Tibial artery (tissue), 4 donors: ENCODE measurements around the gene CADM2.

Experiments used
- DNase-seq, 2 donors: peaks; one replicate each; pipeline ENCODE4 v3.0.0-alpha.2; 2019
- H3K27ac ChIP-seq, 2 donors: fragments of 200-600 bp; sonication (generic) in 1 of 2; 1 replicate in 1 of 2; 2 replicates in 1 of 2; pipeline ENCODE4 v1.5.1; 2018 to 2019; ENCODE audit warnings: mild to moderate bottlenecking in 1 of 2
- H3K27me3 ChIP-seq, 2 donors: fragments of 200-600 bp; sonication (generic) in 1 of 2; one replicate each; pipeline versions ENCODE4 v1.5.1 to v1.6.0; 2016 to 2019
- H3K36me3 ChIP-seq, 3 donors: fragments of 200-600 bp; sonication (generic) in 2 of 3; one replicate each; pipeline ENCODE4 v1.5.1; 2016 to 2019; ENCODE audit warnings: mild to moderate bottlenecking in 2 of 3
- H3K4me1 ChIP-seq, 4 donors: fragments of 200-600 bp; sonication (generic) in 2 of 4; 1 replicate in 3 of 4; 2 replicates in 1 of 4; pipeline ENCODE4 v1.5.1; 2016 to 2019
- H3K4me3 ChIP-seq, 2 donors: fragments of 200-600 bp; sonication (generic) in 1 of 2; 1 replicate in 1 of 2; 2 replicates in 1 of 2; pipeline ENCODE4 v1.5.1; 2018 to 2019; ENCODE audit warnings: mild to moderate bottlenecking in 2 of 2
- H3K9me3 ChIP-seq, 3 donors: fragments of 200-600 bp; sonication (generic) in 1 of 3; one replicate each; pipeline ENCODE4 v1.5.1; 2016 to 2019
- intact Hi-C: fragments of 100-400 bp; cut with DNase I; formaldehyde crosslinking; loops from one replicate; pipeline ENCODE4 v1.15.0; 2023; ENCODE audit warnings: low total_unique reads
- TF ChIP-seq, protein P1 (sequence below), 2 experiments: fragments of 200-600 bp in 1 of 2; fragments of 450-650 bp in 1 of 2; IDR thresholded peaks; one replicate each; pipeline ENCODE4 v1.5.1; 2017 to 2019; ENCODE audit warnings: antibody characterized with exemption in 2 of 2, mild to moderate bottlenecking in 1 of 2, moderate library complexity in 1 of 2

Gene CADM2

GRCh38 chr3:85572978-85573377, 614.2 kb downstream of the CADM2 start:
- H3K9me3 ChIP-seq: no peaks in the 10 kb centered on the region
- H3K27me3 ChIP-seq: no peaks in the 10 kb centered on the region
- no peaks in the 10 kb centered on the region for H3K36me3 ChIP-seq
- TF ChIP-seq, protein P1, sequence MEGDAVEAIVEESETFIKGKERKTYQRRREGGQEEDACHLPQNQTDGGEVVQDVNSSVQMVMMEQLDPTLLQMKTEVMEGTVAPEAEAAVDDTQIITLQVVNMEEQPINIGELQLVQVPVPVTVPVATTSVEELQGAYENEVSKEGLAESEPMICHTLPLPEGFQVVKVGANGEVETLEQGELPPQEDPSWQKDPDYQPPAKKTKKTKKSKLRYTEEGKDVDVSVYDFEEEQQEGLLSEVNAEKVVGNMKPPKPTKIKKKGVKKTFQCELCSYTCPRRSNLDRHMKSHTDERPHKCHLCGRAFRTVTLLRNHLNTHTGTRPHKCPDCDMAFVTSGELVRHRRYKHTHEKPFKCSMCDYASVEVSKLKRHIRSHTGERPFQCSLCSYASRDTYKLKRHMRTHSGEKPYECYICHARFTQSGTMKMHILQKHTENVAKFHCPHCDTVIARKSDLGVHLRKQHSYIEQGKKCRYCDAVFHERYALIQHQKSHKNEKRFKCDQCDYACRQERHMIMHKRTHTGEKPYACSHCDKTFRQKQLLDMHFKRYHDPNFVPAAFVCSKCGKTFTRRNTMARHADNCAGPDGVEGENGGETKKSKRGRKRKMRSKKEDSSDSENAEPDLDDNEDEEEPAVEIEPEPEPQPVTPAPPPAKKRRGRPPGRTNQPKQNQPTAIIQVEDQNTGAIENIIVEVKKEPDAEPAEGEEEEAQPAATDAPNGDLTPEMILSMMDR (IDR thresholded peaks at IDR 0.05): no peak
- no peak for DNase-seq
- no peak overlapping the region for H3K27ac ChIP-seq
- H3K4me3 ChIP-seq: no peak overlapping the region
- intact Hi-C loops: loop anchor here (10.0 kb wide), 1 partner anchor 1018 kb away; no protein-coding TSS in a partner anchor
- H3K4me1 ChIP-seq: peaks cover 0 to 3% (median 0%) of the 10 kb centered on the region in 4 donors

- Histone ChIP-seq H3K27ac (no peak overlapping the region), H3K9me3 (no peaks in the 10 kb centered on the region), H3K36me3 (no peaks in the 10 kb centered on the region), H3K4me1 (peaks cover 0 to 3% (median 0%) of the 10 kb centered on the region in 4 donors), H3K27me3 (no peaks in the 10 kb centered on the region), H3K4me3 (no peak overlapping the region)
- DNase-seq: no peak
- intact Hi-C loops: loop anchor here (10.0 kb wide), 1 partner anchor 1019 kb away; no protein-coding TSS in a partner anchor
- TF ChIP-seq, protein P1 (IDR thresholded peaks at IDR 0.05): no peak
Observed at GRCh38 chr3:85574006-85574705, 615.4 kb downstream of the CADM2 start.

DNA sequence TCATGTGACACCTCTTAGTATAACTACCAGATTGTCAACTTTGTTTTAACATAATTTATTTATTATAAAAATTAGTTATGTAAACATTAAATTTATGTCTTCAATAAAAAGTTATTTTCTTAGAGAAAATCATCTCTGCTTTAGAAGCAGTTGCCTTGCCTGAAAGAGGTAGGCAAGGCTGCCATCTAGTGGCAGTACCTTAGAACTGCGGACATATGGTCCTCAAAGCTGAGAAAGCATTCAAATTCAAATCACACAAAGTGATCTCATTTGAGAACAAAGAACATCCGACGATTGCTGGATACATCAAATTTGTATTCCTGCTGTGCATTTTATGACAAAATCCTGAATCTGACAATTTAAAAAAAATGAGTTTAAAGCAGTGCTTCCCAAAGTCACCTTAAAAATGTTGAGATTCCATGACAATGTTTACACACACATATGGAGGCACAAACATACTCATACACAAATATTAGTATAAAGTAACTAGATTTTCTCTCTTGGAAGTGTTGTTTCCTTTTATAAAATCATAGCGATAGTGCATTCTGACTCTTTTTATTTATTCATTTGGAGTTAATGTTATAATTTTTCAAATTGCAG, 617.4 kb downstream of the CADM2 start:
- DNase-seq: peak in 1 of 2 donors; percentile 36
- no peaks in the 10 kb centered on the region for H3K27me3 ChIP-seq

GRCh38 chr3:85576697-85577200, 618.0 kb downstream of the CADM2 start:
- DNase-seq: no peak
- no peaks in the 10 kb centered on the region for H3K36me3 ChIP-seq
- H3K9me3 ChIP-seq: no peaks in the 10 kb centered on the region
- no peak overlapping the region for H3K4me3 ChIP-seq
- TF ChIP-seq, protein P1 (IDR thresholded peaks at IDR 0.05): no peak
- no peaks in the 10 kb centered on the region for H3K27me3 ChIP-seq
- no peak overlapping the region for H3K27ac ChIP-seq
- H3K4me1 ChIP-seq: peaks cover 0 to 3% (median 0%) of the 10 kb centered on the region in 4 donors
- intact Hi-C loops: loop anchor here (10.0 kb wide), 1 partner anchor 1022 kb away; no protein-coding TSS in a partner anchor

More for the DNA sequence above, 617.4 kb downstream of the CADM2 start:
- Histone ChIP-seq H3K36me3 (no peaks in the 10 kb centered on the region), H3K27ac (no peak overlapping the region), H3K4me3 (no peak overlapping the region), H3K9me3 (no peaks in the 10 kb centered on the region), H3K4me1 (peaks cover 0 to 3% (median 0%) of the 10 kb centered on the region in 4 donors)
- TF ChIP-seq, protein P1 (IDR thresholded peaks at IDR 0.05): peak; percentile 69 to 87
- intact Hi-C loops: loop anchor here (10.0 kb wide), 1 partner anchor 1021 kb away; no protein-coding TSS in a partner anchor

GRCh38 chr3:85584779-85585356, 626.1 kb downstream of the CADM2 start:
- no peak for DNase-seq
- intact Hi-C loops: no loop called here
- Histone ChIP-seq H3K27me3 (no peaks in the 10 kb centered on the region), H3K9me3 (no peaks in the 10 kb centered on the region), H3K4me3 (no peak overlapping the region), H3K4me1 (no peaks in the 10 kb centered on the region), H3K36me3 (no peaks in the 10 kb centered on the region), H3K27ac (no peak overlapping the region)
- TF ChIP-seq, protein P1 (IDR thresholded peaks at IDR 0.05): no peak
